BLaER1 treated with 17β-estradiol and CSF1 and Interleukin-3, amounts not matched to agents 10 nM and 100 nM (cell line): ENCODE results near the gene ACE.

Experiments used
- H3K27ac ChIP-seq, 11 experiments: shearing (Covaris generic); formaldehyde crosslinking; 2 replicates each; pipeline ENCODE4 v1.8.1; 2022
- H3K27me3 ChIP-seq, 11 experiments: shearing (Covaris generic); formaldehyde crosslinking; 2 replicates each; pipeline ENCODE4 v1.8.1; 2022
- H3K36me3 ChIP-seq, 11 experiments: shearing (Covaris generic); formaldehyde crosslinking; 2 replicates each; pipeline ENCODE4 v1.8.1; 2022
- H3K4me1 ChIP-seq, 10 experiments: shearing (Covaris generic); formaldehyde crosslinking; 2 replicates each; pipeline ENCODE4 v1.8.1; 2022
- H3K4me2 ChIP-seq, 11 experiments: shearing (Covaris generic); formaldehyde crosslinking; 2 replicates each; pipeline ENCODE4 v1.8.1; 2022
- H3K4me3 ChIP-seq, 10 experiments: shearing (Covaris generic); formaldehyde crosslinking; 2 replicates each; pipeline ENCODE4 v1.8.1; 2022
- H3K9ac ChIP-seq, 11 experiments: shearing (Covaris generic); formaldehyde crosslinking; 2 replicates each; pipeline ENCODE4 v1.8.1; 2022
- H3K9me3 ChIP-seq, 11 experiments: shearing (Covaris generic); formaldehyde crosslinking; replicated peaks in 1 of 11; 2 replicates each; pipeline ENCODE4 v1.8.1; 2022
- H4K20me1 ChIP-seq, 11 experiments: shearing (Covaris generic); formaldehyde crosslinking; 2 replicates each; pipeline ENCODE4 v1.8.1; 2022
- Cebpa-rat ChIP-seq, 11 experiments: shearing (Covaris generic); IDR thresholded peaks; 2 replicates each; pipeline ENCODE4 v1.8.1; 2022

ACE gene

DNA sequence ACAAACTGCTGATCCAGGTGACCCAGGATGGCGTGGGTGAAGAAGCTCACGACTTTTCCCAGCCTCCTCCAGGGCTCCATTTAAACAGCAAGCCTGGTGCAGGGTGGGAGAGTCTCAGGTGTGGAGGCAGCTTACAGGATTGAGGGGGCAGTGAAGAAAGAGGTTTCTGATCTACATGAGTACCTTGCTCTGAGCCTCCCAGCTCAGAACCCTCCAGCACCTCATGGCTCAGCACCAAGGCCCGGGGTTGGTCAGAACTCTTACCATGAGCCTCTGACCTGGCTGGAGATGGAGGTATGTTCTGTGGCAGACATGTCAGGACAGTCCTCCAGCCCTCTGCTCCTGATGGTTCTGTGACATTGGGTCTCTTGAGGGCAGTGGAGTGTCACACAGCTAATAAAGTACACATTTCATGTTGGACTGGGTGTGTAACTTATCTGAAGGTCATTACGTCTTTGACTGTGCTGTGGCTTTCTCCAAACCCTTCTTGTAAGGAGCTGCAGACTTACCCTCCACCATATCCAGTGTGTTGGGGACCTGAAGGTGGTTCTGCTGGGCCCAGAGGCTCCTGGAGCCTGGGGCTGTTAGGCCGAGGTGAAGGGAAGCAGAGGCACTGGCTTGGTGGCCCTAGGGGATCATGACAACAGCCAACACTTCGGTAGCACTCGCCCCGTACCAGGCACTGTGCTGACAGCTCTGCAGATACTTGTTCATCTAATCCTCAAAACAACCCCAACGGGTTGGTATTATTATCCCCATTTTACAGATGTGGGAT is 69.6 kb downstream of the ACE start:
- Histone ChIP-seq H3K9ac (no peak overlapping the region), H3K9me3 (no peaks in the 10 kb centered on the region), H3K4me2 (no peak overlapping the region), H3K4me3 (no peak overlapping the region), H3K27ac (no peak overlapping the region), H4K20me1 (peaks cover 3 to 8% (median 3%) of the 10 kb centered on the region in 11 experiments; a peak in 18 of 22 replicates), H3K4me1 (peaks cover 10 to 30% (median 24%) of the 10 kb centered on the region in 10 experiments), H3K27me3 (no peaks in the 10 kb centered on the region), H3K36me3 (no peaks in the 10 kb centered on the region)
- no peak for TF ChIP-seq Cebpa-rat (IDR thresholded peaks at IDR 0.05)

- H3K27me3 ChIP-seq, result no peaks in the 10 kb centered on the region
- H3K9me3 ChIP-seq, result no peaks in the 10 kb centered on the region
Measured at GRCh38 chr17:63547083-63547523, 70.2 kb downstream of the ACE start.

More at GRCh38 chr17:63547083-63547523, 70.2 kb downstream of the ACE start:
- Histone ChIP-seq H3K4me1 (peaks cover 12 to 30% (median 27%) of the 10 kb centered on the region in 10 experiments), H3K9ac (no peak overlapping the region), H3K4me3 (no peak overlapping the region), H3K4me2 (no peak overlapping the region), H3K36me3 (peaks cover 0 to under 1% (median 0%) of the 10 kb centered on the region in 11 experiments; a peak in 1 of 22 replicates), H3K27ac (no peak overlapping the region), H4K20me1 (peaks cover 9 to 14% (median 9%) of the 10 kb centered on the region in 11 experiments; a peak in 20 of 22 replicates)
- TF ChIP-seq Cebpa-rat (IDR thresholded peaks at IDR 0.05), result no peak
